Neural progenitor cell (in vitro differentiated cells): Measurements from ENCODE around the gene ATF6B. TPM values are rescaled to one million over a fixed set of nuclear protein-coding genes. Genes with fewer than 3 reads are reported as not detected.

Experiments
- DNase-seq: peaks from one replicate; pipeline ENCODE4 v3.0.0-alpha.2; 2016; ENCODE audit warnings: low spot score
- H2AFZ ChIP-seq: fragments of 200-600 bp; sonication (generic); replicated peaks from 2 replicates; pipeline ENCODE4 v1.6.1; 2016; ENCODE audit warnings: antibody characterized with exemption
- H3F3A ChIP-seq: fragments of 200-600 bp; sonication (generic); 2 replicates; pipeline ENCODE4 v1.6.1; 2016; ENCODE audit warnings: antibody characterized with exemption, low read depth
- H3K27ac ChIP-seq: fragments of 200-600 bp; sonication (generic); 2 replicates; pipeline ENCODE4 v1.5.1; 2016; ENCODE audit warnings: mild to moderate bottlenecking
- H3K27me3 ChIP-seq: fragments of 200-600 bp; sonication (generic); 2 replicates; pipeline ENCODE4 v1.6.1; 2016; ENCODE audit warnings: mild to moderate bottlenecking, moderate library complexity
- H3K36me3 ChIP-seq: fragments of 200-600 bp; sonication (generic); 2 replicates; pipeline ENCODE4 v1.5.1; 2016
- H3K4me1 ChIP-seq: fragments of 200-600 bp; sonication (generic); 2 replicates; pipeline ENCODE4 v1.6.1; 2016; ENCODE audit warnings: mixed run types
- H3K4me2 ChIP-seq: fragments of 200-600 bp; sonication (generic); 2 replicates; pipeline ENCODE4 v1.6.1; 2016
- H3K4me3 ChIP-seq: fragments of 200-600 bp; sonication (generic); 2 replicates; pipeline ENCODE4 v1.5.1; 2016
- H3K79me2 ChIP-seq: fragments of 200-600 bp; sonication (generic); 2 replicates; pipeline ENCODE4 v1.6.1; 2016; ENCODE audit warnings: low read depth
- H3K9ac ChIP-seq: fragments of 200-600 bp; sonication (generic); 2 replicates; pipeline ENCODE4 v1.6.1; 2016
- H3K9me3 ChIP-seq: fragments of 200-600 bp; sonication (generic); 2 replicates; pipeline ENCODE4 v1.5.1; 2016; ENCODE audit warnings: low read depth
- H4K20me1 ChIP-seq: fragments of 200-600 bp; sonication (generic); 2 replicates; pipeline ENCODE4 v1.6.1; 2016; ENCODE audit warnings: low read depth
- H3K27ac Mint-ChIP-seq: 3 replicates; pipeline ENCODE4 v1.8.0; 2021; ENCODE audit warnings: mixed read lengths
- H3K27me3 Mint-ChIP-seq: 2 replicates; pipeline ENCODE4 v1.8.0; 2022; ENCODE audit warnings: low read depth, mild to moderate bottlenecking, inconsistent platforms, moderate library complexity, mixed read lengths; ENCODE audit not compliant: insufficient read depth
- H3K36me3 Mint-ChIP-seq: 3 replicates; pipeline ENCODE4 v1.8.0; 2021; ENCODE audit warnings: mixed read lengths
- H3K4me1 Mint-ChIP-seq: 3 replicates; pipeline ENCODE4 v1.8.0; 2021; ENCODE audit warnings: mixed read lengths
- H3K4me3 Mint-ChIP-seq: 3 replicates; pipeline ENCODE4 v1.8.0; 2021; ENCODE audit warnings: mild to moderate bottlenecking, moderate library complexity, mixed read lengths
- H3K9me3 Mint-ChIP-seq: 3 replicates; pipeline ENCODE4 v1.8.0; 2020; ENCODE audit warnings: mixed read lengths
- CTCF ChIP-seq: fragments of 200-600 bp; sonication (generic); IDR thresholded peaks from 2 replicates; pipeline ENCODE4 v1.5.1; 2017; ENCODE audit warnings: antibody characterized with exemption, mild to moderate bottlenecking
- EZH2 ChIP-seq: fragments of 200-600 bp; sonication (generic); IDR thresholded peaks from 2 replicates; pipeline ENCODE4 v1.6.1; 2017; ENCODE audit warnings: antibody characterized with exemption, mild to moderate bottlenecking, moderate library complexity
- EZH2phosphoT487 ChIP-seq: fragments of 200-600 bp; sonication (generic); IDR thresholded peaks from 2 replicates; pipeline ENCODE4 v1.6.1; 2017; ENCODE audit warnings: antibody characterized with exemption
- total RNA-seq: library from RNA; depleted of rRNA; stranded (reverse); fragments of >200 nt; gene quantifications from 2 replicates; pipeline ENCODE4 v1.2.3, GENCODE V29; 2015; ENCODE audit warnings: low replicate concordance

ATF6B gene
- total RNA-seq, 1 donor from 2014 or later, result 19.4 TPM

DNA sequence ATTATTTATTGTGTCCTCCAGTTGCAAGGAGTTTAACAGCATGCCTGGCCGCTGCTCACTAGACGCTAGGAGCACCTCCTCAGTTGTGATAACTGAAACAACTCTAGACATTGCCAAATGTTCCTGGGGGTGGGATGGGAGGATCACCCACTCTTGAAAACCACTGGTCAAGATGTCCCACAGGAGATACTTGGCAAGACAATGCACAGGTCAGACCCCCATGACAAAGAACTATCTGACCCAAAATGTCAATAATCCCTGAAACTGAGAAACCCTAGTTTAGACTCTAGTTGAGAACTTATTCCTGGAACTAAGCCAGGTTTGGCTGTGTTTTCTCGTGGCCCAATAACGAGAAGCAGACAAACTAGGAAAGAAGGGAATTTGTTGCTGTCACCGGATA, 11.5 kb upstream of the ATF6B start:
- Histone ChIP-seq H2AFZ (no peak overlapping the region), H3K27me3 (peaks cover 4% of the 10 kb centered on the region), H3K9me3 (no peaks in the 10 kb centered on the region), H3K9ac (no peak overlapping the region), H3K4me2 (no peak overlapping the region), H3K79me2 (no peaks in the 10 kb centered on the region), H3F3A (no peaks in the 10 kb centered on the region), H3K4me3 (no peak overlapping the region), H4K20me1 (no peaks in the 10 kb centered on the region), H3K27ac (no peak overlapping the region), H3K4me1 (peaks cover 5% of the 10 kb centered on the region), H3K36me3 (no peaks in the 10 kb centered on the region)
- TF ChIP-seq EZH2, result no peak
- TF ChIP-seq CTCF, result no peak
- TF ChIP-seq EZH2phosphoT487, result no peak
- Mint-ChIP-seq H3K9me3 (no peaks in the 10 kb centered on the region), H3K27me3 (peaks cover 6% of the 10 kb centered on the region), H3K4me3 (no peak overlapping the region), H3K27ac (peak overlapping the region; percentile 68), H3K36me3 (no peaks in the 10 kb centered on the region), H3K4me1 (peaks cover 18% of the 10 kb centered on the region)
- DNase-seq, result no peak

DNA sequence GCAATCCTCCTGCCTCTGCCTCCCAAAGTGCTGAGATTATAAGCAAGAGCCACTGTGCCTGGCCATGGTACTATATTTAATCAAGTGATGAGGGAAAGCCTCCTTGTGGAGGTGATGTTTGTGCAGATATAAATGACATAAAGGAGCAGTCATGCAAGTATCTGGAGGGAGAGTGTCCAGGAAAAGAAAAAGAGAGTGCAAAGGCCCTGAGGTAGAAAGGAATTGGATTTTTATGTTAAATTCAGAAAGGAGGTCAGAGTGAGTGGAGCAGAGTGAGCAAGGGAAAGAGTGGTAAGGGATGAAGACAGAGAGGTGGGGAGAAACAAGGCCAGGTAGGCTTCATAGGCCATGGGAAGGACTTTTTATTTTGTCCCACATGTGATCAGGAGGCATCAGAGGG, 9.4 kb upstream of the ATF6B start:
- Histone ChIP-seq H3K4me1 (peaks cover 5% of the 10 kb centered on the region), H4K20me1 (no peaks in the 10 kb centered on the region), H3K79me2 (no peaks in the 10 kb centered on the region), H3K4me2 (no peak overlapping the region), H3K27me3 (peaks cover 10% of the 10 kb centered on the region), H3K36me3 (no peaks in the 10 kb centered on the region), H3K9me3 (no peaks in the 10 kb centered on the region), H3K9ac (no peak overlapping the region), H3F3A (no peaks in the 10 kb centered on the region), H3K27ac (no peak overlapping the region), H3K4me3 (no peak overlapping the region), H2AFZ (no peak overlapping the region)
- H3K9me3 Mint-ChIP-seq, result no peaks in the 10 kb centered on the region
- H3K27me3 Mint-ChIP-seq, result peaks cover 7% of the 10 kb centered on the region
- no peak for DNase-seq
- H3K4me1 Mint-ChIP-seq, result peaks cover 18% of the 10 kb centered on the region
- peak overlapping the region; percentile 1 for H3K4me3 Mint-ChIP-seq
- H3K36me3 Mint-ChIP-seq, result no peaks in the 10 kb centered on the region
- TF ChIP-seq EZH2, result no peak
- H3K27ac Mint-ChIP-seq, result peak overlapping the region; percentile 88

- H3K79me2 ChIP-seq, result peaks cover 12% of the 10 kb centered on the region
- H3K4me1 ChIP-seq, result peaks cover 12% of the 10 kb centered on the region
- Mint-ChIP-seq H3K4me1 (peaks cover 27% of the 10 kb centered on the region), H3K9me3 (no peaks in the 10 kb centered on the region), H3K27ac (no peak overlapping the region), H3K36me3 (no peaks in the 10 kb centered on the region), H3K4me3 (no peak overlapping the region), H3K27me3 (peaks cover 10% of the 10 kb centered on the region)
- no peak overlapping the region for H3K4me3 ChIP-seq
- DNase-seq, result no peak
- TF ChIP-seq EZH2phosphoT487 (no peak), CTCF (no peak)
- no peak overlapping the region for H3K9ac ChIP-seq
- no peak overlapping the region for H3K4me2 ChIP-seq
- H3F3A ChIP-seq, result peaks cover 12% of the 10 kb centered on the region
- no peak overlapping the region for H2AFZ ChIP-seq
- H3K27ac ChIP-seq, result no peak overlapping the region
- H4K20me1 ChIP-seq, result no peaks in the 10 kb centered on the region
- peaks cover 10% of the 10 kb centered on the region for H3K27me3 ChIP-seq
- no peaks in the 10 kb centered on the region for H3K9me3 ChIP-seq
- no peaks in the 10 kb centered on the region for H3K36me3 ChIP-seq
These were observed 5.7 kb upstream of the ATF6B start for GRCh38 chr6:32133786-32134185.

DNA sequence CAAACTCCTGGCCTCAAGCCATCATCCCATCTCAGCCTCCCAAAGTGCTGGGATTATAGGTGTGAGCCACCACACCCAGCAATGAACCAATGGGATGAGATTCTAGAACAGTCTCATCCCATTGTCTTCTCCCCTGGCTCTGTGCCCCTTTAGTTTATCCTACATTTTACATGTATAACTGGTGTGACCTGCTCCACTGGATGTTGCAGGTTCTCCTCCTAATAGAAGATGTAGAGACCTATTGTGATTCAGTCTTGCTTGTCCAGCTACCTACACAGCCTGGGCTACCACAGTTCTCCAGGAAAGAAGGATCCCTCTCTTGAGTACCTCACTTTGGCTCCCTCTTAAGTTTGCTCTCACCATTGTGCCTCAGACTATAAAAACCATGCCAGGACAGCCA, 4.1 kb upstream of the ATF6B start:
- Histone ChIP-seq H3K9me3 (no peaks in the 10 kb centered on the region), H3K4me3 (no peak overlapping the region), H3K4me1 (peaks cover 13% of the 10 kb centered on the region), H3K27ac (no peak overlapping the region), H4K20me1 (no peaks in the 10 kb centered on the region), H3F3A (peaks cover 26% of the 10 kb centered on the region), H3K79me2 (peaks cover 18% of the 10 kb centered on the region), H3K4me2 (no peak overlapping the region), H3K27me3 (peaks cover 10% of the 10 kb centered on the region), H3K9ac (no peak overlapping the region), H2AFZ (no peak overlapping the region), H3K36me3 (no peaks in the 10 kb centered on the region)
- Mint-ChIP-seq H3K9me3 (no peaks in the 10 kb centered on the region), H3K4me1 (peaks cover 24% of the 10 kb centered on the region), H3K27ac (peak overlapping the region; percentile 76), H3K36me3 (no peaks in the 10 kb centered on the region), H3K27me3 (peaks cover 10% of the 10 kb centered on the region), H3K4me3 (peak overlapping the region; percentile 46)
- TF ChIP-seq CTCF, result no peak
- TF ChIP-seq EZH2phosphoT487, result no peak
- TF ChIP-seq EZH2, result no peak
- DNase-seq, result no peak
